ENCODE results near the gene ADAMTS2. TPM values are rescaled to one million over a fixed set of nuclear protein-coding genes. Genes with fewer than 3 reads are reported as not detected.
"Not testable (repeated sequence)": the region's sequence is repeated elsewhere in the genome, so short reads cannot be mapped to it uniquely, and the experiment has no call there.

Gene ADAMTS2
- total RNA-seq, 1 donor from 2014 or later = 23.5 TPM

DNA sequence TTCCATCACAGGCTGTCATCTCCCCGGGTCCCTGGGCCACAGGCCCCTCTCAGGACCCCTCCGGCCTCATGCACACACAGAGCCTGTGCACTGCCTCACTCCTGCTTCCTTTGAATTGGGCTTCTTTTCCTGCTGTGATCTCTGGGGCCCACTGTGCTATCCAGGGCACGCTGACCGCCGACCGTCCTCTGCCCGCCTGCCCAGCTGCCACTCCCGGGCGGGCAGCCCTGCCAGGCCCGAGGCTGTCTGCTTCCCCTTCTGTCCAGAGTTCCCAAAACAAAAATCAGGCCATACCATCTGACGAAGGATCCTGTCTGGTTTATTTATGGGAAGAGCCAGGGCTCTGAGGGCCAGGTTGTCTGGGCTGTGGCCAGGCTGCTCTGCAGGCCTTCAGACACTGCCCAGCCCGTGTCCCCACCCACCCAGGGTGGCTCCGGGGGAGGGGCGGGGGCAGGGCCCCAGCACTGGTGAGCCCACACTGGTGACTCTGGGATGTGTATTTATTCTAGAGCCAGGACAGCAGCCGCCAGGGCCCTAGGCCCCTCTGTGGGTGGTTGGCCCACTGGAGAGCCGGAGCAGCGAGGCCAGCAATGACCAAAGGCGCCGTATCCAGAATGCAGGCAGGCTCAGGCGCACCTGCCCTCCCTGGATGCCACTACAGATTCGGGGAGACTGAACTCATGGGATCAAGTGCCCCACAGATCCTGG is 57.0 kb downstream of the ADAMTS2 start:
- Mint-ChIP-seq H3K27ac (ENCODE audit: unreplicated experiment) (no peak overlapping the region), H3K9me3 (ENCODE audit: unreplicated experiment) (peaks cover 11% of the 10 kb centered on the region), H3K36me3 (ENCODE audit: unreplicated experiment) (no peaks in the 10 kb centered on the region), H3K27me3 (ENCODE audit: unreplicated experiment) (peaks cover 16% of the 10 kb centered on the region), H3K4me1 (ENCODE audit: low read depth, unreplicated experiment) (peaks cover 29% of the 10 kb centered on the region), H3K4me3 (ENCODE audit: unreplicated experiment) (no peak overlapping the region)
- TF ChIP-seq, protein P1, sequence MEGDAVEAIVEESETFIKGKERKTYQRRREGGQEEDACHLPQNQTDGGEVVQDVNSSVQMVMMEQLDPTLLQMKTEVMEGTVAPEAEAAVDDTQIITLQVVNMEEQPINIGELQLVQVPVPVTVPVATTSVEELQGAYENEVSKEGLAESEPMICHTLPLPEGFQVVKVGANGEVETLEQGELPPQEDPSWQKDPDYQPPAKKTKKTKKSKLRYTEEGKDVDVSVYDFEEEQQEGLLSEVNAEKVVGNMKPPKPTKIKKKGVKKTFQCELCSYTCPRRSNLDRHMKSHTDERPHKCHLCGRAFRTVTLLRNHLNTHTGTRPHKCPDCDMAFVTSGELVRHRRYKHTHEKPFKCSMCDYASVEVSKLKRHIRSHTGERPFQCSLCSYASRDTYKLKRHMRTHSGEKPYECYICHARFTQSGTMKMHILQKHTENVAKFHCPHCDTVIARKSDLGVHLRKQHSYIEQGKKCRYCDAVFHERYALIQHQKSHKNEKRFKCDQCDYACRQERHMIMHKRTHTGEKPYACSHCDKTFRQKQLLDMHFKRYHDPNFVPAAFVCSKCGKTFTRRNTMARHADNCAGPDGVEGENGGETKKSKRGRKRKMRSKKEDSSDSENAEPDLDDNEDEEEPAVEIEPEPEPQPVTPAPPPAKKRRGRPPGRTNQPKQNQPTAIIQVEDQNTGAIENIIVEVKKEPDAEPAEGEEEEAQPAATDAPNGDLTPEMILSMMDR (IDR thresholded peaks at IDR 0.05; ENCODE audit: partially characterized antibody, unreplicated experiment) = no peak
- peak; percentile 15 for DNase-seq

DNA sequence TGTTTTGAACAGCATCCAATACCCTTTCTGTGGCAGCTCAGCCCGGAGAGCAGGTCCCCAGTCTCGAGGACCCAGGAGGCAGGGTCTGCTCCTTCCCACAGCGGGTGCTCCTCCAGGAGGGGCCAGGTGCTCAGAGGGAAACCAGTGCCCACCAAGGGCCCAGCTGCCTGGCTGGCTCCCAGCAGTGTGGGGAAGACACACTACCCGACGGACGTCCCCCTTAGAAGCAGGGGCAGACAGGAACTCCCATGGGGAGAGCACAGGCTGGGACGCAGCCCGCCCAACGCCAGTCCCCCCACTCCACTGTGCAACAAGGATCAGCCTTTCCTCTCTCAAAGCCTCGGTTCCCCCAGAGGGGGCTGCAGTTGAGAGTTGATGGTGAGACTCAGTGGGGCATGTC is 57.6 kb downstream of the ADAMTS2 start:
- TF ChIP-seq, protein P1 (IDR thresholded peaks at IDR 0.05; ENCODE audit: partially characterized antibody, unreplicated experiment) = no peak
- Mint-ChIP-seq H3K9me3 (ENCODE audit: unreplicated experiment) (peaks cover 11% of the 10 kb centered on the region), H3K27ac (ENCODE audit: unreplicated experiment) (no peak overlapping the region), H3K4me3 (ENCODE audit: unreplicated experiment) (no peak overlapping the region), H3K27me3 (ENCODE audit: unreplicated experiment) (peaks cover 16% of the 10 kb centered on the region), H3K4me1 (ENCODE audit: low read depth, unreplicated experiment) (peaks cover 29% of the 10 kb centered on the region), H3K36me3 (ENCODE audit: unreplicated experiment) (peaks cover under 1% of the 10 kb centered on the region)
- peak; percentile 10 for DNase-seq

DNA sequence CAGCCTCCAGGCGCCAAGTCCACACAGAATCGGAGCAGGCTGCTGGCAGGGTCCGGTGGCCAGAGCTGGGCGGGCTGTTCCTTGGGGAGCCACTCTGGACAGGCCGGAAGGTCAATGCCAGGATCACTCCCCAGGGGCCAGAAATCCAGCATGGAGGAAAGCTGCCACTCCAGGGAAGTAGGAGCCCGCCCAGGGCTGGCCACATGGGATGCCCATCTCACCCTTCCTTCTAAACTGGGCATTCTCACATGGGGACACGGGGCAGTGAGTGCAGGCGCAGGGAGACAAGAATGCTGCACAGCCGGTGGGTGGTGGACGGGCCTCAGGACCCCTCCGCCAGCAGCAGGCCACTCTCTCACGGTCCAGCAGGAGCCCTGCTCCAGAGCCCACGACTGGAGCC is 58.2 kb downstream of the ADAMTS2 start:
- peaks cover 6% of the 10 kb centered on the region for H3K36me3 Mint-ChIP-seq (ENCODE audit: unreplicated experiment)
- H3K9me3 Mint-ChIP-seq (ENCODE audit: unreplicated experiment) = peaks cover 11% of the 10 kb centered on the region
- H3K4me3 Mint-ChIP-seq (ENCODE audit: unreplicated experiment) = peak overlapping the region; percentile 59
- H3K27ac Mint-ChIP-seq (ENCODE audit: unreplicated experiment) = no peak overlapping the region
- DNase-seq = peak; percentile 17
- TF ChIP-seq, protein P1 (IDR thresholded peaks at IDR 0.05; ENCODE audit: partially characterized antibody, unreplicated experiment) = no peak
- H3K4me1 Mint-ChIP-seq (ENCODE audit: low read depth, unreplicated experiment) = peaks cover 29% of the 10 kb centered on the region
- H3K27me3 Mint-ChIP-seq (ENCODE audit: unreplicated experiment) = peaks cover 16% of the 10 kb centered on the region

DNA sequence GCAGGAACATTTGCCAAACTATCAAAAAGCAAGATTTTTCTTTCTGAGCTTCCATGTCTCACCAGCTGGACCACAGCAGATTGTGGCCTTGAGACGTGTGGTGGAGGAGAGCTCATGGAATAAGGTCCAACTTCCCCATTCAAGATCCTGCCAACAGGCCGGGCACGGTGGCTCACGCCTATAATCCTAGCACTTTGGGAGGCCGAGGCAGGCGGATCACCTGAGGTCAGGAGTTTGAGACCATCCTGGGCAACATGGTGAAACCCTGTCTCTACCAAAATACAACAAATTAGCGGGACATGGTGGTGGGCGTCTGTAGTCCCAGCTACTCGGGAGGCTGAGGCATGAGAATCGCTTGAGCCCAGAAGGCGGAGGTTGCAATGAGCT is 59.5 kb downstream of the ADAMTS2 start:
- Mint-ChIP-seq H3K27me3 (ENCODE audit: unreplicated experiment) (peaks cover 16% of the 10 kb centered on the region), H3K27ac (ENCODE audit: unreplicated experiment) (peak overlapping the region; percentile 99), H3K4me3 (ENCODE audit: unreplicated experiment) (peak overlapping the region; percentile 65), H3K9me3 (ENCODE audit: unreplicated experiment) (peaks cover 11% of the 10 kb centered on the region), H3K36me3 (ENCODE audit: unreplicated experiment) (peaks cover 13% of the 10 kb centered on the region), H3K4me1 (ENCODE audit: low read depth, unreplicated experiment) (peaks cover 29% of the 10 kb centered on the region)
- peak; percentile 8 for DNase-seq

DNA sequence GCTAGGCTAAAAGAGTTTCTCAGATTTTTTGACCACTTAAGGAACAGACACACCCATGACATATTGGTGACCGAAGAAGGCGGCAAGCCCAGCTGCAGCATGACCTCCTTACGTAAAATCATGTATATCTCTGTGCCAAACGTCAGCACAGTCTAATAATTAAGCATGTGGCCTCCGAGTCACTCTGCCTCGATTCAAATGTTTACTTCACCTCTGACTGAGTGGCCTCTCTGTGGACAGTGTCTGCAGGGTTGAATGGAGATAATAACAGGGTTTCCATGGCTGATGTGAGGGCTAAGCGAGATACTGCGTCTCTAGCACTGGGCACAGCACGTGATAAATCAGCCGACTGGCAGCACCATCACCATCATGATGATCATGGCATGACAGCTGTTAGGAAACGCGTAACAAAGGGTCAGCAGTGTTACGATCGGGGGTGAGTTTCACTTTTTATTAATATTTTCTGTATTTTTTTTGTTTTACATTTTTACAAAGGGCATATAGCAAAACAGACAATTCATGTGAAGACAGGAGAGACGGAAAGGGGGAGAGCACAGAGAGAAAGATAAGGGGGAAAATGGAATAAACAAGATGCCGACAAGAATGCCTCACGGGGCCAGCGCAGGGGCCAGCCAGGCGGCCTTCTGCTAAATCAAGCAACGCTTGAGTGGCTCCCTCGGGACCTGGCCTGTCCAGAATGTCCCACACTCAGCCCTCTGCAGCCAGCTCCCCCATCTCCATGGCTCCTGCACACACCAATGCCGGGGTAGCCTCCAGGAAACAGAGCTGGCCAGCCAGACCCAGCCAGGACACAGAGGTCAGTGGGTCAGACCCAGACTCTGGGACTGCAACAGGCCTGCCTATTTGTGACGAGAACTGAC is 60.3 kb downstream of the ADAMTS2 start:
- H3K27ac Mint-ChIP-seq (ENCODE audit: unreplicated experiment) = peak overlapping the region; percentile 99
- peak overlapping the region; percentile 65 for H3K4me3 Mint-ChIP-seq (ENCODE audit: unreplicated experiment)
- peaks cover 29% of the 10 kb centered on the region for H3K4me1 Mint-ChIP-seq (ENCODE audit: low read depth, unreplicated experiment)
- H3K27me3 Mint-ChIP-seq (ENCODE audit: unreplicated experiment) = peaks cover 16% of the 10 kb centered on the region
- DNase-seq = peak; percentile 84
- TF ChIP-seq, protein P1 (IDR thresholded peaks at IDR 0.05; ENCODE audit: partially characterized antibody, unreplicated experiment) = no peak
- peaks cover 13% of the 10 kb centered on the region for H3K36me3 Mint-ChIP-seq (ENCODE audit: unreplicated experiment)
- H3K9me3 Mint-ChIP-seq (ENCODE audit: unreplicated experiment) = peaks cover 14% of the 10 kb centered on the region

DNA sequence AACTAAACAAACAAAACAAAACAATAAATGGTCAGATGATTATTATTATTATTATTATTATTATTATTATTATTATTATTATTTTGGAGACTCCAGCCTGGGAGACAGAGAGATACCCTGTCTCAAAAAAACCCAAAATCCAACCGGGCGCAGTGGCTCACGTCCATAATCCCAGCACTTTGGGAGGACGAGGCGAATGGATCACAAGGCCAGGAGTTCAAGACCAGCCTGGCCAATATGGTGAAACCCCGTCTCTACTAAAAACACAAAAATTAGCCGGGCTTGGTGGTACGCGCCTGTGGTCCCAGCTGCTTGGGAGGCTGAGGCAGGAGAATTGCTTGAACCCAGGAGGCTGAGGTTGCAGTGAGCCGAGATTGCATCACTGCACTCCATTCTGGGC is 61.4 kb downstream of the ADAMTS2 start:
- peak overlapping the region; percentile 99 for H3K27ac Mint-ChIP-seq (ENCODE audit: unreplicated experiment)
- H3K36me3 Mint-ChIP-seq (ENCODE audit: unreplicated experiment) = peaks cover 13% of the 10 kb centered on the region
- peak; percentile 6 for DNase-seq
- H3K4me3 Mint-ChIP-seq (ENCODE audit: unreplicated experiment) = not testable (repeated sequence)
- peaks cover 27% of the 10 kb centered on the region for H3K4me1 Mint-ChIP-seq (ENCODE audit: low read depth, unreplicated experiment)
- peaks cover 15% of the 10 kb centered on the region for H3K9me3 Mint-ChIP-seq (ENCODE audit: unreplicated experiment)
- H3K27me3 Mint-ChIP-seq (ENCODE audit: unreplicated experiment) = peaks cover 16% of the 10 kb centered on the region

Data from glutamatergic neuron (in vitro differentiated cells).